Stimulated activated CD4-positive, alpha-beta T cell treated with anti-CD3 and anti-CD28 coated beads, Interleukin-4, amount 100 ng/mL, for 4 hours (primary cell): ENCODE measurements around the gene GDPD4.
"Not testable (repeated sequence)": the region's sequence is repeated elsewhere in the genome, so short reads cannot be mapped to it uniquely, and the experiment has no call there.

ENCODE experiments used
- DNase-seq, 2 experiments: peaks; one replicate each; pipeline ENCODE4 v3.0.0-alpha.2; 2020

The GDPD4 gene, protein sequence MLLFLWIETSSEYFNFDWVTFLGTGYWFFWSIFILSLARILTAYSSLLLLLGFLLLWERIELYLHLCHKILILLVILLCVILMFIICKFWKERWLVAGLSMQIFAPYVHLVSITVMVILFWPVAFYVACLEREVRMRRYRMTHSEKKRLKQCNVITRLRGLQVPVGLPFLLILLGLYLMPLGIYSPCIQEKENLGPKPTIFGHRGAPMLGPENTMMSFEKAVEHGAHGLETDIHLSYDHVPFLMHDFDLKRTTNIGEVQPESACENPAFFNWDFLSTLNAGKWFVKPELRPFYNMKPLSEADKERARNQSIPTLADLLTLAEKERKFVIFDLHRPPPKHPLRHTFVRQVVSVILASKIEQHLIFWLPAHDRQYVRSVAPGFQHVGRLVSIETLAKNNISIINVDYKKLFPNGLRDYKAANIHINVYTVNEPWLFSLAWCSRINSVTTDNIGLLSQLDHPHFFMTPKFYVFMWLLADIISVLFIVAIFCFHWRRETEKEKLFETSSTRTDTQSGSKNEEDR

DNA sequence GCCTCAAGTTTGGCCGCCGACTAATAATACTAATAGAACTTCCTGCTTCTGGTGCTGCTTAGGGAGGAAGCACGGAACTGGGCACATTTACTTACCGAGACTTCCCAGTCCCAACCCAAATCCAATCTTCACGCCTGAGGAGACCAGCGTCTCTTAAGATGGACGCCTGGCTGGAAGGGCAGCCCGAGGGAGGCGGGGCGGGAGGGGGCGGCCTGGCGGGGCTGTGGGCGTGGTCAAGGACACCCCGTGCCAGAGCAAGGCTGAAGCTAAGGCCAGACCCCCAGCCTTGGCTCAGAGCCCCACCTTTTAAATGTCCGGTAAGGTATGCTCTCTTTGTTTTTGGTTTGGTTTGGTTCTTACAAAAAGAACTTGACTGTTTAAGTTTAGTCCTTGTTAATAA is at the start of gene GDPD4:
GDPD4 (minus strand) TSS at position 177 of the 400 bp plus-strand sequence. CDS start 16,549 bp downstream, outside the sequence.
- DNase-seq = no peak

DNA sequence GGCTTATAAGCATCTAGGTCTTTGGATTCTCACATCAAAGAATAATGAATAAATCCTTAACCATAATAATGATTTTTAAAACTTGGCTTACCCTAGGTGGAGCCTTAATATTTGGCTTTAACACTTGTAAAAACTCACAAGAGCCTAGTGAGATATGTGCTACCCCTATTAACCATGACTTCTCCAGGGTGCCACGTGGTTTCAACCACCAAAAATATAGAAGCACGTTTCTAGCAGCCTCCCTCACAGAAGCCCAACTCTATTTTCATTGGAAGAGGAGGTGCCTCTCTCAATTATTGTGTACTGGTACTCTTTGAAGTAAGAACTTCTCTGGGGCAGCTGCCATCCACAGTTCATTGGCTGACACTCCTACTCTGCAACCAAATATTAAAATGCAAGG is 46.5 kb upstream of the GDPD4 start:
- DNase-seq = no peak

GRCh38 chr11:77346906-77347603 is 45.6 kb upstream of the GDPD4 start:
- DNase-seq = no peak

GRCh38 chr11:77345621-77346020 is 44.1 kb upstream of the GDPD4 start:
- DNase-seq = no peak

- DNase-seq = no peak
These were observed 39.0 kb upstream of the GDPD4 start for GRCh38 chr11:77340501-77340900.

DNA sequence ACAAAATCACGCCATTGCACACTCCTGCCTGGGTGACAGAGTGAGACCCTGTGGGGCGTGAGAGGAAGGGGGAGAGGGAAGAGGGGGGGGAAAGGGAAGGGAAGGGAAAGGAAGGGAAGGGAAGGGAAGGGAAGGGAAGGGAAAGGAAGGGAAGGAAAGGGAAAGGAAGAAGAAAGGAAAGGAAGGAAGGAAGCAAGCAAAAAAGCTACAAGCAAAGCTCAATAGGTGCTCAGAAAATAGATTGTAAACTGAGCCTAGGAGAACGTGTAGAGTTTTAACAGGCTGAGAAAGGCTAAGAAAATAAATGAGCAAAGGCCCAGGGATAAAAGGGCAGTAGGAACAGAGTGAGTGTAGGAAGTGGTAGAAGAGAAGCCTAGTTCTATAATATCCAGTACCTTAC is 30.8 kb upstream of the GDPD4 start:
- no peak for DNase-seq

- DNase-seq = no peak
These were observed 23.7 kb upstream of the GDPD4 start for GRCh38 chr11:77325159-77325558.

DNA sequence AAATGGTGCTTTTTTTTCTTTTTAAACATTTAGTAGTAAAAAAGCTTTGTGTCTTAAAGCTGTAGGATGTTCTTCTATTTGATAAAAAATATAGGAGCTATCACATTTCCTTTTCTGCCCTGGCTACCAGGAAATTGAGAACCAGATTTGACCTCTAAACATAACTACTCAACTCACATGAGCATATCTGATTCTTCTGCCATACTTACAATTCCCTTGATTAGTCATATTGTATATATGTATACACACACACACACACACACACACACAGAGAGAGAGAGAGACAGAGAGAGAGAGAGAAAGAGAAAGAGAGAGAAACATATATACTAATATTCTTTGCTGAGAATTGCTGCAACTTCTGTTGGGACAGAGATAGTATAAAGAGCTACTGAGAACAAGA is 23.0 kb upstream of the GDPD4 start:
- DNase-seq = no peak

GRCh38 chr11:77322926-77323590 is 21.6 kb upstream of the GDPD4 start:
- DNase-seq = no peak

DNA sequence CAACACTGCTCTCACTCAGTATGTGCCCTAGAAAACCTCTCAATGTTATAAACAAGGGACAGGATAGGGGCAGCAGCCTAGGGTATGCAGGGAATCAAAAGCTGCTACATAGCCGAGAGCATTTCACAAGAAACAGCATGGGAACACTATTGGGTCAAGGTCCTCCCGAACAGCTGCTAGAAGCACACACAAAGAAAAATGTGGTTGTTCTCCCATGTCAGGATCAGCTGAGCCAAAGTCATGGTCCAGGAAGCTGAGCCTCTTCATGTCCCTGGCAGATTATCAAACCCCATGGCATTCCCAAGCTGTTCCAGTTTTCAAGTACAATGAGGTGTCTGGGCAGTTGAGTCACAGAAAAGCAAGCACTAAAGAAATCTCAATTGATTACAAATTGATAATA is 21.0 kb upstream of the GDPD4 start:
- DNase-seq = no peak

GRCh38 chr11:77320351-77320750 is 18.9 kb upstream of the GDPD4 start:
- no peak for DNase-seq

GRCh38 chr11:77318600-77318999 is 17.1 kb upstream of the GDPD4 start:
- no peak for DNase-seq

- DNase-seq = no peak
These were observed 15.4 kb upstream of the GDPD4 start for GRCh38 chr11:77316733-77317342.

DNA sequence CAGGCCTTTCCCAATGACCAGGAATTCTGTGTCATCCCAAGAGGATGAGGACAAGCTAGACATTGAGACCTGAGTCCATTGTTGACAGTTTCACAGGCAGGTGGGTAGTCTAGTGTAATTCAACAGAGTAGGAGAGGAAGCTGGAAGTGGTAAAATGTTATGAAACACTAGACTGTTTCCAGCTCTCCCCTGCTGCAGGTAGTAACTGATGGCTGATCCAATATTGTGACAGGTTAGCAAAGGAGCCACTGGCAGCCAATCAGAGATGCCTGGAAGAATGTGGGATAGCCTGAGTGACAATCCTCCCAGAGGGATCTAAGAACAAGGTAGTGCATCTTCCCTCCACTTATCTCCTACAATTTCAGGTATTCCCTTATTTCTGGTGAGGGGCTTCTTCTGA is 10.6 kb upstream of the GDPD4 start:
- no peak for DNase-seq

- DNase-seq = no peak
These were observed 10.2 kb upstream of the GDPD4 start for GRCh38 chr11:77311701-77312100.

DNA sequence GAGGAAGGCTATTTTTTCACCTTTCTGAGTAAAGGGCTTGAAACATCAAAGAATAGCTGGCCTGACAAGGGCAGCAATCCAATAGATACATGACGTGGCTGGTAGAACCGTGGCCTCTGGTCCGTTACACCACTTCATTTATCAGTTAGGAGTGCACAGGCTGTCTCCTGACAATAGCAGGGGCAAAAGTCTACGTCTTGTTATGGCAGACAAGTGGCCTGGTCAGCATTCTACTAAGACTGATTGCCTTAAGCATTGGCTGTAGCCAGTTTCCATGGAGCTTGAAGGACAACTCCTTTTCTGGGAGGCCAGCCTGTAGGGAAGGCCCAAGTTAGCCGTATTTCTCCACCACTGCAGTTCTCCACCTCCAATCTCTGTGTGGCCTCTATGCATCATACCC is 9.2 kb upstream of the GDPD4 start:
- no peak for DNase-seq

DNA sequence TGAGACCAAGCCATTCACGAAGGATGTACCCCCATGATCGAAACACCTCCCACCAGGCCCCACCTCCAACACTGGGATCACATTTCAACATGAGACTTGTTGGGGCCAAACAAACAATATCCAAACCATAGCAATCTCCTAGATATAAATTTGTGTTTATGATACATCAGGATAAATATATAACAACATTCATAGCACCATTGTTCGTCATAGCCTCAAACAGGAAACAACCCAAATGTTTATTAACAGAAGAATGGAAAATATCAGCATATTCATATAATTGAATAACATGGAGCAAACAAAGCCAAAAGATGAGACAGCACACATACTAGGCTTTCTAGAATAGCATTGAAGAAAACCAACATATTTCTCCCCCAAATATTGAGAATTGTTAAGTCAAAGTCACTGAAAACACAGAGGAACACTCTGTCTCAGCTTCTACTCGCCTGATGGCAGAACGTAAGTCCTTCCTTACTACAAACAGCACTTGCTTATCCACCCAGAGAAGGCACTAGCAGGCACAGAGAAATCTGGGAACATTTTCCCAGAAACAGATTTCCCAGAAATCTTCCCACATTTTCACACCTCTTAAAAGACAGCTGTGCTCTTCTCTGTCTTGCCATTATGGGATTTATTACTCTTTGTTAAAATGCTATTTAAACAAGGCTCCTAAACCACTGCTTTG is 8.1 kb upstream of the GDPD4 start:
- DNase-seq = no peak

- no peak for DNase-seq
These were observed 7.4 kb upstream of the GDPD4 start for GRCh38 chr11:77308838-77309237.

DNA sequence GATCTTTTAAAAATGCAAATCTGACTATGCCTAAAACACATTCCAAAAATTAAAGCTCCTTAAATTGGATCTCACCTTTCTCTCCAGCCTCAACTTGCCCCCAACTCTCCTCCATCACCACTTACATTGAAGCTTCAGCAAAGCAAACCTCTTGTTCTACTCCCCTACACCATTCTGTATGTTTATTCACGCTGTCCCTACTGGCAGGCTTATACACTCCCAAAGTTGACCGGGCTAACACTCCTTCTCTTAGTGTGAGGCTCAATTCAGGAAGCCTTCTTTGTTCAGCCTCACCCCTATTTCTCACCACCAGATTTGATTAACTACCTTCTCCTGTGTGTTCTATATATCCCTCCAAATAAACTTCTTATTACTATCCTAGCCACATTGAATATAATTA is 1.8 kb upstream of the GDPD4 start:
- no peak for DNase-seq

DNA sequence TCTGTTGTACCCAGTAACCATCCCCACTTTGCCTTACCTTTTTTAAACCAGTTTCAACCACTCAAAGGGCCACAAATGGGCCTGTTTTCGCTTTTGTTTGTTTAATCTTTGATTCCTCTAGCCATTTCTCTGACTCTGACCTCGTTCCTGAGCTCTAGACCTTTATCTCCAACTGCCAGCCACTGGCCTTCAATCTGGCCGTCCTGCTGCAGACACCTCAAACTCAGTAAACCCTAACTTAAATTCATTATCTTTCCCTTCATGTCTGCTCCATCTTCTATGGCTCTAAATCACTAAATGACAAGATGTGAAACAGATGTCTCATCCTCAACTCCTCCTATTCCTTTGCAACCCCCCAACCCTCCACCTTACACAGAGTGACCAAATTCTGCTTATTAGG is 1.3 kb upstream of the GDPD4 start:
- DNase-seq = no peak

- DNase-seq = no peak
These were observed 791 bp downstream of the GDPD4 start for GRCh38 chr11:77300695-77301094.

DNA sequence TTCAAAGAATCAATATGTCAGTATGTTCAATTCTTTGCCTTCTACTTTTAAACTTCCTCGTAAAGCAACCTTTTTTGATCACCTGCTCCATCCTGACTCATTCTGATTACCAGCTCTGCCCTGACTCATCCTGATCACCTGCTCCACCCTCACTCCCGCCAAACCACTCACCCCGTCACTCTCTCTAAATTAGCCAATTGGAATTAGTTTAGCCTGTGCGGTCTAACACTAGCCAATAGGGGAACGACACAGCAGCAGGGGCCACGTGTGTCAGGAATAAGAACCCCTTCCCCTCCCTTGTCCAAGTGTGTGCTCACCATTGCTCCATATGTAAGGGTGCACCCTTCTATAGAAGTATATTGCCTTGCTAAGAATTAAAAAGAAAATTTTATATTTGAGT is 1.5 kb downstream of the GDPD4 start:
- not testable (repeated sequence) for DNase-seq
